Measurements from ENCODE around the gene IL22.

The IL22 gene

DNA sequence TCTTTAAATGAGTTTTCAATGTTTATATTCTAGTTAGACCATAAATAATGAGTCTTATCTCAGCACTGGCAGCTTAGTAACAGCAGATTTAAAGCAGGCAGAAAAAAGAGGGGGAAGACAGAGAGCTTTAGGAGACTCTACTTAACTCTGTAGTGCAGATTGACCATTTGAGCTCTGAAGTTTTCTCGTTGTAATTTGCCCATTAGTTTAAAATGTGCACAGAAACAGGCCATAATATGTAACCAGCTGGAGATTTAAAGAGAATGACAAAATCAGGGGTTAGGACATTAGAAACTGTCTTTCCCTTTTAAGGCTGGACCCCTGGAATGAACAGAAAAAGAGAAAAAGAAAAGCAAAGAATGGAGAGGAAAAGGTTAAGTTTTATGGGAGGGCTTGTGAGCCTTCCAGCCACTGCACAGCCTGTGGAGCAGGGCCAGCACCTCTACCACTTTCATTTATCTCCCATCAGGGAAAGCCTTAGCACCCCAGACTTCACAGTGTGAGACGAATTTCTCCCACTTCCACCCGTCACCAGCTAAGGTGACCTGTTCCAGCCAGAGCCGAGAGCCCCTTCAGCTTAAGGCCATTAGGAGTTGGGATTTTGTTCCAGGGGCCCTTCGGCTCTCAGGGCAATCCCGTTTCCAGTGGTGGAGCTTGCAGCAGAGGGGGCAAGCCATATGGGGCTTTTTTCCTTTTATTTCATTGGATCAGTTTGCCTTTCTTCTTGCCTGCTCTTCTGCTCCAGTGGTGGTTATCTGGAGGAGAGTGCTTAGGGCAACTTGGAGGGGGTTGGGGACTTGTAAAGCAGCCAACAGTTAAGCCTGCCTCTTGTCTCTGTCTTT is 8.0 kb downstream of the IL22 start:
- no peak for DNase-seq (ENCODE audit: extremely low spot score)
- POLR2A ChIA-PET = no interaction called here
- CTCF ChIA-PET = no interaction called here
- TF ChIP-seq, protein P1, sequence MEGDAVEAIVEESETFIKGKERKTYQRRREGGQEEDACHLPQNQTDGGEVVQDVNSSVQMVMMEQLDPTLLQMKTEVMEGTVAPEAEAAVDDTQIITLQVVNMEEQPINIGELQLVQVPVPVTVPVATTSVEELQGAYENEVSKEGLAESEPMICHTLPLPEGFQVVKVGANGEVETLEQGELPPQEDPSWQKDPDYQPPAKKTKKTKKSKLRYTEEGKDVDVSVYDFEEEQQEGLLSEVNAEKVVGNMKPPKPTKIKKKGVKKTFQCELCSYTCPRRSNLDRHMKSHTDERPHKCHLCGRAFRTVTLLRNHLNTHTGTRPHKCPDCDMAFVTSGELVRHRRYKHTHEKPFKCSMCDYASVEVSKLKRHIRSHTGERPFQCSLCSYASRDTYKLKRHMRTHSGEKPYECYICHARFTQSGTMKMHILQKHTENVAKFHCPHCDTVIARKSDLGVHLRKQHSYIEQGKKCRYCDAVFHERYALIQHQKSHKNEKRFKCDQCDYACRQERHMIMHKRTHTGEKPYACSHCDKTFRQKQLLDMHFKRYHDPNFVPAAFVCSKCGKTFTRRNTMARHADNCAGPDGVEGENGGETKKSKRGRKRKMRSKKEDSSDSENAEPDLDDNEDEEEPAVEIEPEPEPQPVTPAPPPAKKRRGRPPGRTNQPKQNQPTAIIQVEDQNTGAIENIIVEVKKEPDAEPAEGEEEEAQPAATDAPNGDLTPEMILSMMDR (IDR thresholded peaks at IDR 0.05; ENCODE audit: control extremely low read depth, extremely low read depth, low read depth, missing control alignments) = no peak

DNA sequence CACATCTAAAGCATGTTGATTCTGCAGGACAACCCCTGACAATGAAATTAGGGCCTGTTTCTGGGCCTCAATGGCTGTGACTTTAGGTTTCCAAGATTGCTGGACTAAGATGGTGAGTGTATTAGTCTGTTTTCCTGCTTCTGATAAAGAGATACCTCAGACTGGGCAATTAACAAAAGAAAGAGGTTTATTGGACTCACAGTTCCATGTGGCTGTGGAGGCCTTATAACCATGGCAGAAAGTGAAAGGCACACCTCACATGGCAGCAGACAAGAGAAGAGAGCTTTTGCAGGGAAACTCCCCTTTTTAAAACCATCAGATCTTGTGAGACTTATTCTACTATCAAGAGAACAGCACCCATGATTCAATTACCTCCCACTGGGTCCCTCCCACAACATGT is 10.6 kb downstream of the IL22 start:
- TF ChIP-seq, protein P1 (IDR thresholded peaks at IDR 0.05; ENCODE audit: control extremely low read depth, extremely low read depth, low read depth, missing control alignments) = no peak
- POLR2A ChIA-PET = no interaction called here
- no peak for DNase-seq (ENCODE audit: extremely low spot score)
- CTCF ChIA-PET = interaction anchor here (1.8 kb wide), 1 partner anchor 11 kb away, joined by 8 read pairs; no protein-coding TSS in a partner anchor

DNA sequence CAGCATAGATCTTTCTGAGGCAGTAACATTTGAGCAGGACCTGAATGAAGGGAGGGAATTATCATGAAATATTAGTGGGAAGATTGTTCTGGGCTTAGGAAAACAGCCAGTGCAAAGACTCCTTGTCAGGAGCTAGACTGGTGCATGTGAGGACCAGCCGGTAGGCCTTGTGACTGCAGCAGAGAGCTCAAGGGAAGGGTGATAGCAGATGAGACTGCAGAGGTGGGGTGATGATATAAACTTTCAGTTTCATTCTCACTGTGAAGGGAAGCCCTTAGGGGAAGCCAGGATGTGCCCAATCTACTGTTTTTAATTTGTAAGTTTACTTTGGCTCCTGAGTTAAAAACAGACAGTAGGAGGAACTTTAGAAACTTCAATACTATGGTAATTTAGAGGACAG is 12.4 kb downstream of the IL22 start:
- ChIA-PET POLR2A (interaction anchor here (0.9 kb wide), 1 partner anchor 10 kb away, joined by 3 read pairs; no protein-coding TSS in a partner anchor), CTCF (interaction anchor here (0.9 to 1.8 kb wide), 12 partner anchors 9 to 80 kb away, joined by 3 to 10 read pairs (median 4); no protein-coding TSS in a partner anchor)
- DNase-seq (ENCODE audit: extremely low spot score) = peak; percentile 75
- TF ChIP-seq, protein P1 (IDR thresholded peaks at IDR 0.05; ENCODE audit: control extremely low read depth, extremely low read depth, low read depth, missing control alignments) = no peak

DNA sequence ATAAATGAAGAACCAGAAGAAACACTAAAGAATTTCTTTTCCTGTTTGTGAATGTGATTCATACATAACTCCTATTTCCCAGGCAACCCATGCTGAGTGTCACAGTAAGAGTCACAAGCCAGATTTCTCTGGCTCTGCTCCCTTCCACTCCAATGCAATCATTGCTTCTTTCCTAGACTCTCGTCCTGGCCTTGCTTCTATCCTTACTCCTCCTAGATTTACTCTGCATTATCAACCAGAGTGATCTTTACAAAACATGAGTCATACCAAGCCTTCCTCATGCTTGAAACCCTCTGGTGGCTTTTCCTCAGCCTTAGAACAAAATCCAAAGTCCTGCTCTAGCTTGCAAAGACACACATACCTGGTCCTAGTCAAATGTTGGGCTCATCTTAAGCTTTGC is 13.3 kb downstream of the IL22 start:
- ChIA-PET CTCF (interaction anchor here (0.9 kb wide), 1 partner anchor 17 kb away, joined by 6 read pairs; no protein-coding TSS in a partner anchor), POLR2A (no interaction called here)
- DNase-seq (ENCODE audit: extremely low spot score) = no peak
- TF ChIP-seq, protein P1 (IDR thresholded peaks at IDR 0.05; ENCODE audit: control extremely low read depth, extremely low read depth, low read depth, missing control alignments) = no peak

DNA sequence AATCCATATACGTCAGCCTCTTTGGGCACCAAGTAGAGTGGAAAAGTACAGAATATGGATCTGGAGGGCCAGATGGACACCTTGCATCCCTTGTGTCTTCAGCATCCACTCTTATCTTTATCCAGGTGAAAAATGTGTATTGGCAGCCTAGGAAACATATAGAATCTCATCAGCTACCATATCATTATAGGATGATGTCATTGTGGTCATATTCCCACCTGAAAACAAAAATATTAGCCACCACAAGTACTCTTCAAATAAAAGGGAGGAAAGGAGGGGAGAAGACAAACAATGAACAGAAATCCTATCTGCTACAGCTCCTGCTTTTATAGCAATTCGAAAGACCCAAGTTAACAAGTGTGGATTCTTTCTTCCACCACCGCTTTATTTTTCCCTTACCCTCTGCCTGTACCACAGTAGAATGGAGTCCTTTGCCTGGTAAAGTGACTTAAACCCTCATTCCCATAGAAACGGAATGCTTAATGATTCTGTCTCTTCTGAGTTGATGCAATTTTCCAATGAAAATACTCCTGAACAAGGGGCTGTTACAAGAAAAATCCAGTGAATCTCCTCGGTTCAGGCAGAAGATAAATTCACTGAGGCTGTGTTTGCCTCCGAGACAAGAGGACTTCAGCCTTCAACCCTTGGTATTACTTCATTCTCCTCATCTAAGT is 14.0 kb downstream of the IL22 start:
- CTCF ChIA-PET = interaction anchor here (0.7 to 1.5 kb wide), 4 partner anchors 17 to 77 kb away, joined by 3 to 6 read pairs (median 3); no protein-coding TSS in a partner anchor
- no peak for DNase-seq (ENCODE audit: extremely low spot score)
- POLR2A ChIA-PET = no interaction called here
- TF ChIP-seq, protein P1 (IDR thresholded peaks at IDR 0.05; ENCODE audit: control extremely low read depth, extremely low read depth, low read depth, missing control alignments) = no peak

DNA sequence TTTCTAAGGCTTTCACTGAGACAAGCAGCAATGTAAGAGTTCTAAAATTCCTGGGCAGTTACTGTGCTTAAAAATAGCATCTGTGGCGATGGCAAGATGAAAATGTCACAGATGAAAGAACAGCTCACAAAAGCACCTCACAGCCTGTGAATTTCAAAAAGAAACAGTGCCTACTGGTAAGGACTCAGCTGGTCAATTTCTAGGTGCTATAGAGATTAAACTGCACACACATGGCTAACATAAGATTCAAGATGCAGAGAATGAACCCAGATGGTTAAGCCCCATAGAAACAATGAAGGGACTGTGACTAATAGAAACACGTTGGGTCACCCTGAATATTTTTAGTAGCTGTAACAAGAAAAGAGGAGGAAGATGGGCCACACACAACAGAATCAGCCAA is 15.8 kb downstream of the IL22 start:
- TF ChIP-seq, protein P1 (IDR thresholded peaks at IDR 0.05; ENCODE audit: control extremely low read depth, extremely low read depth, low read depth, missing control alignments) = no peak
- ChIA-PET POLR2A (no interaction called here), CTCF (interaction anchor here (0.7 to 3.0 kb wide), 8 partner anchors 10 to 570 kb away, joined by 3 to 26 read pairs (median 3); partner anchors contain the start of genes IL26 and MDM2)
- no peak for DNase-seq (ENCODE audit: extremely low spot score)
